SK-N-SH treated with all-trans-retinoic acid at 6 μM for 48 hours (cell line): ENCODE results near the gene FUT3.
A peak's percentile ranks its signal among the peaks of the same experiment; 100 is the strongest.

Experiments
- ATAC-seq: fragments of 200-7000 bp; cut with Tn5 transposase; 3 replicates; pipeline ENCODE4 v1.9.1; 2020; ENCODE audit warnings: mild to moderate bottlenecking, moderate library complexity
- ARNTL ChIP-seq: fragments of 450-650 bp; formaldehyde crosslinking; IDR thresholded peaks from 2 replicates; pipeline ENCODE4 v1.5.0; 2020; ENCODE audit warnings: low read depth, mild to moderate bottlenecking, moderate library complexity, borderline replicate concordance
- BACH2 ChIP-seq: fragments of 250-450 bp; sonication (Bioruptor Pico); IDR thresholded peaks from 2 replicates; pipeline ENCODE4 v1.9.0; 2021; ENCODE audit warnings: mild to moderate bottlenecking, borderline replicate concordance
- CSDC2 ChIP-seq: fragments of 250-450 bp; sonication (Bioruptor Pico); IDR thresholded peaks from 2 replicates; pipeline ENCODE4 v1.5.0; 2020; ENCODE audit warnings: mild to moderate bottlenecking, moderate library complexity
- ESRRG ChIP-seq: fragments of 250-450 bp; sonication (Bioruptor Pico); IDR thresholded peaks from 2 replicates; pipeline ENCODE4 v1.6.1; 2021; ENCODE audit warnings: mild to moderate bottlenecking
- GLIS3 ChIP-seq: fragments of 250-450 bp; sonication (Bioruptor Pico); IDR thresholded peaks from 2 replicates; pipeline ENCODE4 v1.5.0; 2020; ENCODE audit warnings: mild to moderate bottlenecking, moderate library complexity
- ISL1 ChIP-seq: fragments of 250-450 bp; sonication (Bioruptor Pico); IDR thresholded peaks from 2 replicates; pipeline ENCODE4 v2.1.2; 2022; ENCODE audit warnings: mild to moderate bottlenecking, moderate library complexity
- RARB ChIP-seq: fragments of 250-450 bp; sonication (Bioruptor Pico); IDR thresholded peaks from 2 replicates; pipeline ENCODE4 v1.8.0; 2021; ENCODE audit warnings: mild to moderate bottlenecking, moderate library complexity
- SNAI2 ChIP-seq: fragments of 250-450 bp; sonication (Bioruptor Pico); IDR thresholded peaks from 2 replicates; pipeline ENCODE4 v1.5.0; 2020; ENCODE audit warnings: mild to moderate bottlenecking, moderate library complexity
- TCF4 ChIP-seq: fragments of 250-450 bp; sonication (Bioruptor Pico); IDR thresholded peaks from 2 replicates; pipeline ENCODE4 v1.8.0; 2021; ENCODE audit warnings: mild to moderate bottlenecking, moderate library complexity, borderline replicate concordance
- TOX ChIP-seq: fragments of 250-450 bp; sonication (Bioruptor Pico); IDR thresholded peaks from 2 replicates; pipeline ENCODE4 v1.8.0; 2021; ENCODE audit warnings: mild to moderate bottlenecking, moderate library complexity, borderline replicate concordance
- ZFP3 ChIP-seq: fragments of 250-450 bp; sonication (Bioruptor Pico); IDR thresholded peaks from 2 replicates; pipeline ENCODE4 v1.5.0; 2020; ENCODE audit warnings: mild to moderate bottlenecking, moderate library complexity
- ZFP30 ChIP-seq: fragments of 450-650 bp; formaldehyde crosslinking; IDR thresholded peaks from 2 replicates; pipeline ENCODE4 v1.5.0; 2022; ENCODE audit warnings: mild to moderate bottlenecking, moderate library complexity
- ZNF70 ChIP-seq: fragments of 450-650 bp; formaldehyde crosslinking; IDR thresholded peaks from 2 replicates; pipeline ENCODE4 v1.5.0; 2020; ENCODE audit warnings: mild to moderate bottlenecking, moderate library complexity
- ZNF8 ChIP-seq: fragments of 450-650 bp; formaldehyde crosslinking; IDR thresholded peaks from 2 replicates; pipeline ENCODE4 v1.5.0; 2020; ENCODE audit warnings: mild to moderate bottlenecking, moderate library complexity
- TF ChIP-seq, protein P1 (sequence below): fragments of 250-450 bp; sonication (Bioruptor Pico); IDR thresholded peaks from 2 replicates; pipeline ENCODE4 v1.8.0; 2021; ENCODE audit warnings: low read depth, mild to moderate bottlenecking, moderate library complexity, borderline replicate concordance
- TF ChIP-seq, protein P2 (sequence below): fragments of 250-450 bp; sonication (Bioruptor Pico); IDR thresholded peaks from 2 replicates; pipeline ENCODE4 v1.5.0; 2020; ENCODE audit warnings: mild to moderate bottlenecking, moderate library complexity
- TF ChIP-seq, protein P3 (sequence below): fragments of 250-450 bp; sonication (Bioruptor Pico); IDR thresholded peaks from 2 replicates; pipeline ENCODE4 v1.5.1; 2021; ENCODE audit warnings: mild to moderate bottlenecking, moderate library complexity
- TF ChIP-seq, protein P4 (sequence below): fragments of 250-450 bp; sonication (Bioruptor Pico); IDR thresholded peaks from 2 replicates; pipeline ENCODE4 v1.5.1; 2020; ENCODE audit warnings: low read depth, mild to moderate bottlenecking, moderate library complexity

FUT3 gene

DNA sequence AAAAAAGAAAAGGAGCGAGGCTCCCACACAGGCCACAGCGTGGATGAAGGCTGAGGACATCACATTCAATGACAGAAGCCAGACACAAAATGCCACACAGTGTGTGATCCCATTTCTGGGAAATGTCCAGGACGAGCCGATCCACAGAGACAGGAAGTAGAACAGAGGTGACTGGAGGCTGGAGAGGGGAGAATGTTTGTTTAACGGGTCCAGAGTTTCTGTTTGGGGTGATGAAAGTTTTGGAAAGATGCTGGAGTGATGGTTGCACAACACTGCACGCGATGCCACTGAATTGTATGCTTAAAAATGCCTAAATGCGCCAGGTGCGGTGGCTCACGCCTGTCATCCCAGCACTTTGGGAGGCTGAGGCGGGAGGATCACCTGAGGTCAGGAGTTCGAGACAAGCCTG is 19.7 kb upstream of the FUT3 start:
- TF ChIP-seq TOX (CRISPR knock-in tag): no peak
- ATAC-seq: no peak

DNA sequence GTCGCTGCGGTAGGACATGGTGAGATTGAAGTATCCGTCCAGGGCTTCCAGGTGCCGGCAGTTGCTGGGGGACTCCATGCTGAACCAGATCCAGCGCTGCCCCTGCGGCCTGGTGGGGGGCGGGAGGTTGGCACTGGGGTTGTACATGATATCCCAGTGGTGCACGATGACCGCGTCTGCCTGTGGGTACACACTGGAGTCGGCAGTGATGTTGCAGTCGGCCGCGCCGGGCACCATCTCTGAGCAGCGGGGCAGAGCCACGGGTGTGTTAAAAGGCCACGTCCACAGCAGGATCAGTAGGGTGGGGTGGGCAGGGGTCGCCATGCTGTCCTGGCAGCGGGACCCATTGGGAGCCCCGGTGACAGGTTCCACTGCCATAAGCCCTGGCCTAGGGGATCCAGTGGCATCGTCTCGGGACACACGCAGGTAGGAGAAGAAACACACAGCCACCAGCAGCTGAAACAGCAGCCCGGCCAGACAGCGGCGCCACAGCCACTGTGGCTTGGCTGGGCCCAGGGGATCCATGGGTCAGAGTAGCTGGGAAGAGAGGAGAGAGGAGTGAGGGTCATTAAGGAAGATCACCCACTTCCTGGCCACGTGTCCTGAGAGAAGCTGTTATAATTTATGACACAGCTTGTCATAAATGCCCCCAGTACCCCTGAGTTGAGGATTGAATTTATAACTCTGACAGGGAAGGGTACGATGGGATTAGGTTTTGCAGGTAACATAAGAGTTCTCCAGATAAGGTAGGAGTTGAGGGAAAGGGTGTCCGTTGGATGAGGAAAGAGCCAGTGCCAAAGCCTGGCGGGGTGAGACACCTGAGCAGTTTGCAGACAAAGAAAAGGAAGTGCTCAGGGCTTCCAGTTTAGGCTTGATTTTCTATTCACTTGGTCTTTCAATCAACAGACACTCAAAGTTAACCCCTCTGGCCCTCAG is 16.2 kb upstream of the FUT3 start:
- no peak for ATAC-seq
- no peak for TF ChIP-seq TCF4 (CRISPR knock-in tag)
- TF ChIP-seq ZFP3 (CRISPR knock-in tag): peak; percentile 91

DNA sequence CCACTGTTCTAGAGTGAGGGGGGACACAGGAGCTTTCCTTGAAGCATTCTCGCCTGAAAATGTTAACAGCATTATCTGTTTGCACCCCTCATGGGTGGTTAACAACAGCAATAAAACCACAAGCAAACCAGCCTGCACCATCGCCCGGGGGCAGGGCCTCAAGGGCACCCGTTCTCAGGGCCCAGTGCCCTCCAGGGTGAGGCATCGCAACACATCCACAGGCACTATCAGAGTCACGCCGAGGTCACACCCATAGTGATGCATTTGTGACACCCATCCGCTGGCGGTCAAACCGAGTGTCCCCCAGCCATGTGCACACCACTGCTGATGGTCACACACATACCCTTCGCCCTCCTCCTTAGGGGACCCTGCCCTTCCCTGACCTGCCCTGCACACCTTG is 14.5 kb upstream of the FUT3 start:
- no peak for ATAC-seq
- no peak for TF ChIP-seq ZFP3 (CRISPR knock-in tag)
- TF ChIP-seq ESRRG (CRISPR knock-in tag): no peak
- TF ChIP-seq, protein P1, sequence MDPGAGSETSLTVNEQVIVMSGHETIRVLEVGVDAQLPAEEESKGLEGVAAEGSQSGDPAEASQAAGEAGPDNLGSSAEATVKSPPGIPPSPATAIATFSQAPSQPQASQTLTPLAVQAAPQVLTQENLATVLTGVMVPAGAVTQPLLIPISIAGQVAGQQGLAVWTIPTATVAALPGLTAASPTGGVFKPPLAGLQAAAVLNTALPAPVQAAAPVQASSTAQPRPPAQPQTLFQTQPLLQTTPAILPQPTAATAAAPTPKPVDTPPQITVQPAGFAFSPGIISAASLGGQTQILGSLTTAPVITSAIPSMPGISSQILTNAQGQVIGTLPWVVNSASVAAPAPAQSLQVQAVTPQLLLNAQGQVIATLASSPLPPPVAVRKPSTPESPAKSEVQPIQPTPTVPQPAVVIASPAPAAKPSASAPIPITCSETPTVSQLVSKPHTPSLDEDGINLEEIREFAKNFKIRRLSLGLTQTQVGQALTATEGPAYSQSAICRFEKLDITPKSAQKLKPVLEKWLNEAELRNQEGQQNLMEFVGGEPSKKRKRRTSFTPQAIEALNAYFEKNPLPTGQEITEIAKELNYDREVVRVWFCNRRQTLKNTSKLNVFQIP: no peak
- no peak for TF ChIP-seq RARB (CRISPR knock-in tag)
- no peak for TF ChIP-seq ZNF70 (CRISPR knock-in tag)
- no peak for TF ChIP-seq TOX (CRISPR knock-in tag)
- no peak for TF ChIP-seq CSDC2 (CRISPR knock-in tag)
- no peak for TF ChIP-seq ARNTL (CRISPR knock-in tag)
- TF ChIP-seq GLIS3 (CRISPR knock-in tag): no peak
- TF ChIP-seq BACH2 (CRISPR knock-in tag): no peak
- no peak for TF ChIP-seq ZNF8 (CRISPR knock-in tag)
- TF ChIP-seq, all 23 proteins: peak for 0

DNA sequence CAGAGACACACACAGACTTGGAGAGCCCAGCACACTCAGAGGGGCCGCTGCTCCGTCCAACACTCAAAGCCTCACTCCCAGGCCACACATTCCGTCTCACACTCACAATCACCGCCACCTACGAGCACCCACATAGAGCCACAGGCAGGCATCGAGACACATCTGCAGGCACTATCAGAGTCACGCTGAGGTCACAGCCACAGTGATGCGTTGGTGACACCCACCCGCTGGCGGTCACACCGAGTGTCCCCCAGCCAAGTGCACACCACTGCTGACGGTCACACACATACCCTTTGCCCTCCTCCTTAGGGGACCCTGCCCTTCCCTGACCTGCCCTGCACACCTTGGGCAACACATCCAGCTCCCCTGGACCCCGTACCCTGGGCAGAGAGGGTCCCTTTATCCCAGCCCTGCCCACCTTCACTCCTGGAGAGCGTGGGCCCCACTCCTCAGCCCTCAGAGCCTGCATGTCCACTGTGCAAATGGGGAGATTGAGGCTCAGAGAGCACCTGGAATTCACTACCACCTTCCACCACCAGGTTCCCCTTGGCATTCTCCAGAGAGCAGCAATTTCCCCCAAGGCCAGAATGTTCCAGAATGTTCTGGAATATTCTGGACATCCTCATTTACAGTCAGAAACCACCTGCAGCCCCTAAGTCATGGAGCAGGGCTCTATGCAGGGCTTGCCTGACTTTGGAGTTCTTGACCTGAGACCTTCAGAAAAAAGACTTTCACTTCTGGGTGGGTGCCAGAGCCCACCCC is 13.7 kb upstream of the FUT3 start:
- ATAC-seq: peak; percentile 31; the same call in 2 of the 3 replicates
- TF ChIP-seq SNAI2 (CRISPR knock-in tag): no peak
- TF ChIP-seq, protein P2, sequence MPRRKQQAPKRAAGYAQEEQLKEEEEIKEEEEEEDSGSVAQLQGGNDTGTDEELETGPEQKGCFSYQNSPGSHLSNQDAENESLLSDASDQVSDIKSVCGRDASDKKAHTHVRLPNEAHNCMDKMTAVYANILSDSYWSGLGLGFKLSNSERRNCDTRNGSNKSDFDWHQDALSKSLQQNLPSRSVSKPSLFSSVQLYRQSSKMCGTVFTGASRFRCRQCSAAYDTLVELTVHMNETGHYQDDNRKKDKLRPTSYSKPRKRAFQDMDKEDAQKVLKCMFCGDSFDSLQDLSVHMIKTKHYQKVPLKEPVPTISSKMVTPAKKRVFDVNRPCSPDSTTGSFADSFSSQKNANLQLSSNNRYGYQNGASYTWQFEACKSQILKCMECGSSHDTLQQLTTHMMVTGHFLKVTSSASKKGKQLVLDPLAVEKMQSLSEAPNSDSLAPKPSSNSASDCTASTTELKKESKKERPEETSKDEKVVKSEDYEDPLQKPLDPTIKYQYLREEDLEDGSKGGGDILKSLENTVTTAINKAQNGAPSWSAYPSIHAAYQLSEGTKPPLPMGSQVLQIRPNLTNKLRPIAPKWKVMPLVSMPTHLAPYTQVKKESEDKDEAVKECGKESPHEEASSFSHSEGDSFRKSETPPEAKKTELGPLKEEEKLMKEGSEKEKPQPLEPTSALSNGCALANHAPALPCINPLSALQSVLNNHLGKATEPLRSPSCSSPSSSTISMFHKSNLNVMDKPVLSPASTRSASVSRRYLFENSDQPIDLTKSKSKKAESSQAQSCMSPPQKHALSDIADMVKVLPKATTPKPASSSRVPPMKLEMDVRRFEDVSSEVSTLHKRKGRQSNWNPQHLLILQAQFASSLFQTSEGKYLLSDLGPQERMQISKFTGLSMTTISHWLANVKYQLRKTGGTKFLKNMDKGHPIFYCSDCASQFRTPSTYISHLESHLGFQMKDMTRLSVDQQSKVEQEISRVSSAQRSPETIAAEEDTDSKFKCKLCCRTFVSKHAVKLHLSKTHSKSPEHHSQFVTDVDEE (CRISPR knock-in tag): no peak

DNA sequence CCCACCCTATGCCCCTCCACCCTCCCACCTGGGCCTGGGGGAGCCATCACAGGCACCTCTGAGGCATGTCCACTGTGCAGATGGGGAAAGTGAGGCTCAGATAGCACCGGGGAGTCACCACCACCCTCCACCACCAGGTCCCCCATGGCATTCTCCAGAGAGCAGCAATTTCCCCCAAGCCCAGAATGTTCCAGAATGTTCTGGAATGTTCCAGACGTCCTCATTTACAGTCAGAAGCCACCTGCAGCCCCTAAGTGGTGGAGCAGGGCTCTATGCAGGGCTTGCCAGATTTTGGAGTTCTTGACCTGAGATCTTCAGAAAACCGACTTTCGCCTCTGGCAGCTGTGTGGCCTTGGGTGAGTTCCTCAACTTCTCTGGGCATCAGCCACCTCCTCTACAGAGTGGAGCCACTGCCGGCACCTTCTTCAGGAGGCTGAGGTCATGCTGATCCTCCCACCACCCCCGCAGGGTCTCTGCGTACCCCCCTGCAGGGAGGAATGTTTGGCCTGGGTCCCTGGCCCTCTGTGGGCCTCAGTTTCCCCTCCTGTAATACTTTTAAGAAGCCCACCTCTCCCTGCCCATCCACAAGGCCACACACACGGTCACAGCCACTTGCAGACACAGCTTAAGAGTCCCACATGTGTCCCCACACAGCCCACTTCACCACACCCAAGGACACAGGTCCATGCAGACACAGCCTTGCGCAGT is 12.9 kb upstream of the FUT3 start:
- no peak for ATAC-seq

More for the DNA sequence above, 12.9 kb upstream of the FUT3 start:
- TF ChIP-seq, protein P3, sequence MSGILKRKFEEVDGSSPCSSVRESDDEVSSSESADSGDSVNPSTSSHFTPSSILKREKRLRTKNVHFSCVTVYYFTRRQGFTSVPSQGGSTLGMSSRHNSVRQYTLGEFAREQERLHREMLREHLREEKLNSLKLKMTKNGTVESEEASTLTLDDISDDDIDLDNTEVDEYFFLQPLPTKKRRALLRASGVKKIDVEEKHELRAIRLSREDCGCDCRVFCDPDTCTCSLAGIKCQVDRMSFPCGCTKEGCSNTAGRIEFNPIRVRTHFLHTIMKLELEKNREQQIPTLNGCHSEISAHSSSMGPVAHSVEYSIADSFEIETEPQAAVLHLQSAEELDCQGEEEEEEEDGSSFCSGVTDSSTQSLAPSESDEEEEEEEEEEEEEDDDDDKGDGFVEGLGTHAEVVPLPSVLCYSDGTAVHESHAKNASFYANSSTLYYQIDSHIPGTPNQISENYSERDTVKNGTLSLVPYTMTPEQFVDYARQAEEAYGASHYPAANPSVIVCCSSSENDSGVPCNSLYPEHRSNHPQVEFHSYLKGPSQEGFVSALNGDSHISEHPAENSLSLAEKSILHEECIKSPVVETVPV: no peak
- TF ChIP-seq BACH2 (CRISPR knock-in tag) (no peak), ZFP30 (CRISPR knock-in tag) (no peak), TCF4 (CRISPR knock-in tag) (no peak), SNAI2 (CRISPR knock-in tag) (no peak), TOX (CRISPR knock-in tag) (no peak), ARNTL (CRISPR knock-in tag) (no peak), ISL1 (no peak), ZNF8 (CRISPR knock-in tag) (no peak), RARB (CRISPR knock-in tag) (no peak)
- TF ChIP-seq, protein P4, sequence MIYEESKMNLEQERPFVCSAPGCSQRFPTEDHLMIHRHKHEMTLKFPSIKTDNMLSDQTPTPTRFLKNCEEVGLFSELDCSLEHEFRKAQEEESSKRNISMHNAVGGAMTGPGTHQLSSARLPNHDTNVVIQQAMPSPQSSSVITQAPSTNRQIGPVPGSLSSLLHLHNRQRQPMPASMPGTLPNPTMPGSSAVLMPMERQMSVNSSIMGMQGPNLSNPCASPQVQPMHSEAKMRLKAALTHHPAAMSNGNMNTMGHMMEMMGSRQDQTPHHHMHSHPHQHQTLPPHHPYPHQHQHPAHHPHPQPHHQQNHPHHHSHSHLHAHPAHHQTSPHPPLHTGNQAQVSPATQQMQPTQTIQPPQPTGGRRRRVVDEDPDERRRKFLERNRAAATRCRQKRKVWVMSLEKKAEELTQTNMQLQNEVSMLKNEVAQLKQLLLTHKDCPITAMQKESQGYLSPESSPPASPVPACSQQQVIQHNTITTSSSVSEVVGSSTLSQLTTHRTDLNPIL: no peak
- TF ChIP-seq, protein P1: no peak
- TF ChIP-seq, protein P2 (CRISPR knock-in tag): no peak
